AG10803 (cell line): ENCODE data around the gene LIG1.

ENCODE experiments used
- DNase-seq: peaks from one replicate; pipeline ENCODE4 v3.0.0; 2010; ENCODE audit warnings: low read depth
- H3K4me3 ChIP-seq: 2 replicates; pipeline ENCODE4 v1.5.1; 2011; ENCODE audit warnings: mild to moderate bottlenecking, low read length, control low read depth
- TF ChIP-seq, protein P1 (sequence below): conservative IDR thresholded peaks from 2 replicates; pipeline ENCODE4 v1.5.1; 2011; ENCODE audit warnings: mild to moderate bottlenecking, low read length, control low read depth, inconsistent platforms

LIG1 gene

DNA sequence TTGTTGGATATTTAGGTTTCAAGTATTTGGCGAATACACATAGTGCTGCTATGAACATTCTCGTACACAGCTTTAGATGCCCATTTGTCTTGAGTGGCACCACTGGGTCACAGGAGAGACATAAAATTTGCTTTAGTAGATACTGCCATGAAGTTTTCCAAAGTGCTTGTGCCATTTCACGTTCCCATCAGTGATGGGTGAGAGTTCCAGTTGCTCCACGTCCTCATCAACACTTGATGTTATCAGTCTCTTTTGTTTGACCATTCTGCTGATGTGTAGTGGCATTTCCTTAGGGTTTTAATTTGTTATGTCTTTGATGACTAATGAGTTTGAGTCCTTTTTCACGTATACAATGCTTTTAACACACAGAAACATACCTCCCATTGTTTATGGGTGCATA is 11.4 kb upstream of the LIG1 start:
- TF ChIP-seq, protein P1, sequence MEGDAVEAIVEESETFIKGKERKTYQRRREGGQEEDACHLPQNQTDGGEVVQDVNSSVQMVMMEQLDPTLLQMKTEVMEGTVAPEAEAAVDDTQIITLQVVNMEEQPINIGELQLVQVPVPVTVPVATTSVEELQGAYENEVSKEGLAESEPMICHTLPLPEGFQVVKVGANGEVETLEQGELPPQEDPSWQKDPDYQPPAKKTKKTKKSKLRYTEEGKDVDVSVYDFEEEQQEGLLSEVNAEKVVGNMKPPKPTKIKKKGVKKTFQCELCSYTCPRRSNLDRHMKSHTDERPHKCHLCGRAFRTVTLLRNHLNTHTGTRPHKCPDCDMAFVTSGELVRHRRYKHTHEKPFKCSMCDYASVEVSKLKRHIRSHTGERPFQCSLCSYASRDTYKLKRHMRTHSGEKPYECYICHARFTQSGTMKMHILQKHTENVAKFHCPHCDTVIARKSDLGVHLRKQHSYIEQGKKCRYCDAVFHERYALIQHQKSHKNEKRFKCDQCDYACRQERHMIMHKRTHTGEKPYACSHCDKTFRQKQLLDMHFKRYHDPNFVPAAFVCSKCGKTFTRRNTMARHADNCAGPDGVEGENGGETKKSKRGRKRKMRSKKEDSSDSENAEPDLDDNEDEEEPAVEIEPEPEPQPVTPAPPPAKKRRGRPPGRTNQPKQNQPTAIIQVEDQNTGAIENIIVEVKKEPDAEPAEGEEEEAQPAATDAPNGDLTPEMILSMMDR: no peak

DNA sequence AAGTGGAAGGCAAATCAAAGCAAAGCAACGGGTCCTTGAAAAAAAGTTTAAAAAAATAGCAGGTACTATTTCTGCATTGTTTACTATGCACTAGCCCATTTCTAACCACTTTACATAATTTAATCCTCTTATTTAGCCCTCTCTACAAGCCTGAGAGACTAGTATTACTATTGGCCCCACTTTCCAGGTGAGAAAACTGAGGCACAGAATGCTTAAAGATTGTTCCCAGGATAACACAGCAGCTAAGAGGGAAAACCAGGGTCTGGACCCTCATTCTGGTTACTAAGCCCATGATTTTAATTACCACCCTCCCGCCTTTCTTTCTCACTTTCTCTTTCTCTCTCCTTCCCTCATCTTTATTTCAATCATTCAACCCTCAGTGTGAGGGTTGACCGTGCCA is 6.1 kb upstream of the LIG1 start:
- TF ChIP-seq, protein P1: no peak
- H3K4me3 ChIP-seq: no peak overlapping the region
- no peak for DNase-seq

More for the DNA sequence above, 11.4 kb upstream of the LIG1 start:
- H3K4me3 ChIP-seq: no peak overlapping the region
- DNase-seq: no peak

DNA sequence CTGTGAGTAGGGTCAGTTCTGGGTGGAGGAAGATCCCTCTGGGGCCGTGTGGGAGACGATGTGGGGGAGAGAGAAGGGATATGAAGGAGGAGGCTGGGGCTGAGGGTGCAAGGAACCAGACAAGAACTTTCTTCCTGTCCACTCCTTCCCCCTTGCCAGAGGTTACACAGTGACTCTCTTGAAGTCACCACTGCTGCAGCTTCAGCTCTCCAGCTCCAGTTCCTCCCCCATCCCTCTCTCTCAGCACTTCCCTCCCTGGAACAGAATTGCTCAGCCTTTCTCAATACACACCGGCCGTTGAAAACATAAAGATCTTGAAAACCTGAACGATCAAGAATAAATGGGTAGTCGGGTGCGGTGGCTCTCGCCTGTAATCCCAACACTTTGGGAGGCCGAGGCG is 5.4 kb upstream of the LIG1 start:
- no peak overlapping the region for H3K4me3 ChIP-seq
- no peak for DNase-seq
- TF ChIP-seq, protein P1: no peak

DNA sequence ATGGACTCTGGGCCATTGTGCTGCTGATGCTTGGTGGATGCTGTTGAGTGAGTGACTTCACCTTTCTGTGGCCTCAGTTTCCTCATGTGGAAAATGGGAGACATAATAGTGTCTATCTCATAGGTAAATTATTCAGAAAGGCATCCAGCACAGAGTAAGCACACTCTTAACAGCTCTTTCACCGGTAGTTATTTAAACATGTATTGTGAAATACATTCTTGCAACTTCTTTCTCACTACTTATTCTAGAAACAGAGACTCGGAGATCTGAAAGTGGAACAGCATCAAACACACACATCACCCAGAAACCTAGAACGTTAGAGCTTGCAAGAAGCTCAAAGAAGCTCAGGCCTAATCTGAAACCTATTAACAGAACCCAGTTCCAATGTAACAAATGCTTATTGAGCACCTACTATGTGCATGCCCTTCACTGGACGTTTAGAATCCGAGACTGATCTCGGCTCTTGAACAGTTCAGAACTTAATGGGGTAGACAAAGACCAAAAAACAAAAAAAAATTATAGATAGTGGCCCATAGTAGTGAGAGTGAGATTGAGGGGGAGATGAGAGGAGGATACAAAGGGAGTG is 4.4 kb upstream of the LIG1 start:
- DNase-seq: no peak
- TF ChIP-seq, protein P1: no peak

DNA sequence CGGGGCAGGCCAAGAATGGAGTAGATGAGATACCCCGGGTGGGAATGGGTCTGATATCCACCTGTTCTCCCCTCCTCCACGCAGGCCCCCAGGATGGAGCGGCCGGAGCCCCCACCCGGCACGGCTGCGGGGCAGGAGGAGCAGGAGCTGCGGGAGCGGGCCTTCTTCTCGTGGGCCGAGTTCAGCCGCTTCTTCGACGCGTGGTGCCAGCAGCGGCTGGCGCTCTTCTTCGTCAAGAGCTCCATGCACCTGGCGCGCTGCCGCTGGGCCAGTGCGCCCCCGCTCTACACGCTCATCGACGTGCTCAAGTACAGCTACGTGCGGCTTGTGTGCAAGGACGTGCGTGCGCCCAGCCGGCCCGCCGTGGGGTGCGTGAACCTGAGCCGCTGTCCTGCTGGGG is 1.6 kb upstream of the LIG1 start:
- TF ChIP-seq, protein P1: no peak
- peak overlapping the region; percentile 90 for H3K4me3 ChIP-seq
- no peak for DNase-seq

More for the DNA sequence above, 4.4 kb upstream of the LIG1 start:
- no peak overlapping the region for H3K4me3 ChIP-seq

DNA sequence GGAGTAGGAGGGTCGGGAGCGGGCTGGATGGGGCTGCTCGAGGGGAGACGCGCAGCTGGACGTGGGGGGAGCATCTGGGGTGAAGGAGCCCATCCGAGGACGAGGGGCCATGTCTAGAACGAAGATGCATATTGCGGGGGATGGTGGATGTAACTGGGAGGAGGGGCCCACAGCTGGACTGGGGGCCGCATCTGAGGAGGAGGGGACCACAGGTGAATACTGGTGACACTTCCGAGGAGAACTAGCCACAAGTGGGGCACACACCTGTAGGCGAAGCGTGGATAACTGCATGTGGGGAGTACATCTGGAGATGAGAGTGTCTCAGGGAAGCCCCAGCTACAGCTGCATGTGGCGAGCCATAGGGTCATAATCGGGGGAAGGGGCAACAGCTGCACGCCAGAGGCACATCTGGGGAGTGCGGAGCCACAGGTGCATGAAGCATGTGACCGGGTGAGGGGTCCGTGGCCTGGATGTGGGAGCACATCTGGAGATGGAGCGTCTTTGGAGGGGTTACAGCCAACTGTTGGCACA is 738 bp upstream of the LIG1 start:
- TF ChIP-seq, protein P1: no peak
- no peak for DNase-seq
- peak overlapping the region; percentile 90 for H3K4me3 ChIP-seq

DNA sequence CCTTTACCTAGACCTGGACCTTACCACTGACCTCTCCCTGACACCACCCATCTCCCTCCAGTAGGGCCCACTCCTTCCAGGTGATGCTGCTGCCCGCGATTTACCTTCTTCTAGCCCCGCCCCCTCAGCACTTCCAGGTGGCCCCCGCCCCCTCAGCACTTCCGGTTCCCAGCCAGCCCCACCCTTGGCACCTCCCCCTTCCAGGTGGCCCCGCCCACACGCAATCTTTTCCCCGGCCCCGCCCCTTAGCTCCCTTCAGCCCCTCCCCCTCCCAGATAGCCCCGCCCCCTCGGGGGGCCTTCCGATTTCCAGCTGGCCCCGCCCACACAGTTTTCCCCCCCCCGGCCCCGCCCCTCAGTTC is 586 bp downstream of the LIG1 start:
- DNase-seq: peak; percentile 46
- H3K4me3 ChIP-seq: peak overlapping the region; percentile 90
- TF ChIP-seq, protein P1: no peak
